Vagina (tissue), 2 donors: ENCODE results near the gene PAPSS2.

ENCODE experiments used
- CTCF ChIP-seq, 3 experiments: fragments of 450-650 bp in 2 of 3; fragments of 200-600 bp in 1 of 3; sonication (generic) in 1 of 3; IDR thresholded peaks; one replicate each; pipeline ENCODE4 v1.5.1; 2017 to 2019; ENCODE audit warnings: antibody characterized with exemption in 3 of 3, mild to moderate bottlenecking in 2 of 3, moderate library complexity in 2 of 3
- POLR2A ChIP-seq, 2 donors: fragments of 450-650 bp; IDR thresholded peaks; one replicate each; pipeline ENCODE4 v1.6.1; 2017; ENCODE audit warnings: antibody characterized with exemption in 2 of 2, mild to moderate bottlenecking in 2 of 2, moderate library complexity in 2 of 2
- POLR2AphosphoS5 ChIP-seq, 2 donors: sonication (generic); formaldehyde crosslinking; IDR thresholded peaks; one replicate each; pipeline ENCODE4 v1.9.0; 2017; ENCODE audit warnings: antibody characterized with exemption in 2 of 2, mild to moderate bottlenecking in 2 of 2, low read depth in 1 of 2; ENCODE audit not compliant: insufficient read depth in 1 of 2

DNA sequence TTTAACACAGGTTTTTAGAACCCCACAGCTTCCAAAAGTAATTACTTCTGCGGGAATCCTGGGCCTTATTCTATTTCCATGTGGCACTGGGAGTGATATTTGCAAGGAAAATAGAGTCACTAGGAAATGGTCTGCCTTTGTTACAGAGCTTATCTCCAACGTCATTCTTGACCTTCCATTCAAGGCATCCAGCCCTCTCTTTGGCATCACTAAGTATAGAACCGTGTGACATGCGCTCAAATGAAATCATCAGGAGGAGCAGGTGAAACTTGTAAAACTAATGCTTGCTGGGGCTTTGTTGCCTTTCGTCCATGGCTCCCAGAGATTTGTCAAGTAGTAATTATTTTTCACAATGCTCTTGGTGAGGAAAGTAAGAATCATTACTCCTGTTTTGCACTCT lies 73.4 kb downstream of the PAPSS2 start:
- no peak for TF ChIP-seq CTCF (IDR thresholded peaks at IDR 0.05)
- no peak for TF ChIP-seq POLR2AphosphoS5 (IDR thresholded peaks at IDR 0.05; ENCODE audit: insufficient read depth in 1 of 2, low read depth in 1 of 2)
- TF ChIP-seq POLR2A (IDR thresholded peaks at IDR 0.05): no peak
